Stimulated activated CD4-positive, alpha-beta T cell treated with anti-CD3 and anti-CD28 coated beads, Interleukin-1b, Interleukin-23, amount 100 ng/mL, for 1 hour (primary cell): ENCODE measurements around the gene MYL10.
"Not testable (repeated sequence)": the region's sequence is repeated elsewhere in the genome, so short reads cannot be mapped to it uniquely, and the experiment has no call there.

ENCODE experiments used
- DNase-seq, 2 donors: peaks; one replicate each; pipeline ENCODE4 v3.0.0-alpha.2; 2020; ENCODE audit warnings: low read depth in 2 of 2

MYL10 gene

GRCh38 chr7:101651112-101651511 lies 22.0 kb upstream of the MYL10 start:
- no peak for DNase-seq

- no peak for DNase-seq
Observed at GRCh38 chr7:101650579-101651081, 21.5 kb upstream of the MYL10 start.

DNA sequence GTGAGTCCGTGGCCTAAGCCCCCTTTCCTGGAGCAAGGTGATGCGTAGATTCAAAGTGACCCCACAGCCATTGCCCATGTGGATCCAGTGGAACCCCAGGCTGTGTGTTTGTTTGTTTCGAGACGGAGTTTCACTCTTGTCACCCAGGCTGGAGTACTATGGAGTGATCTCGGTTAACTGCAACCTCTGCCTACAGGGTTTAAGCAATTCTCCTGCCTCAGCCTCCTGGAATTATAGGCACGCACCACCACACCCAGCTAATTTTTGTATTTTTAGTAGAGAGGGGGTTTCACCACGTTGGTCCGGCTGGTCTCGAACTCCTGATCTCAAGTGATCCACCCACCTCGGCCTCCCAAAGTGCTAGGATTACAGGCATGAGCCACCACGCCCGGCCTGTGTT lies 18.8 kb upstream of the MYL10 start:
- not testable (repeated sequence) for DNase-seq

DNA sequence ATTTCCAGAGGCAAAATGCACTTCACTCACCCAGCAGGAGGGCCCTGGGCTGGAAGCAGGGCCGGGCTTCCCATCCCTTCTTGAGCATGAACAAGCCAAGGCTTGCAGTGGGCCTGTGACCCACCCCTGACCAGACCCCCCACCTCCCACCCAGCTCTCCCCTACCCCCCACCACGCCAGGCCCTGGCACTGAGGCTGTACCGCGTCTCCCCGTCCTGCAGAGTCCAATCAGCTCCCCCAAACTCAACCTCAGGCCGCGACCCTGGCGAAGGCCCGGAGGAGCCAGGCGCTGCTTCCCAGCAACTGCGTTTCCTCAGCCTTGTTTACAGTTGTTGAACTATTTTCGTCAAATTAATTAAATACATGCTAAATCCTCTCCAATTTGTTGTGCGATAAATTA lies 16.9 kb upstream of the MYL10 start:
- DNase-seq: no peak

DNA sequence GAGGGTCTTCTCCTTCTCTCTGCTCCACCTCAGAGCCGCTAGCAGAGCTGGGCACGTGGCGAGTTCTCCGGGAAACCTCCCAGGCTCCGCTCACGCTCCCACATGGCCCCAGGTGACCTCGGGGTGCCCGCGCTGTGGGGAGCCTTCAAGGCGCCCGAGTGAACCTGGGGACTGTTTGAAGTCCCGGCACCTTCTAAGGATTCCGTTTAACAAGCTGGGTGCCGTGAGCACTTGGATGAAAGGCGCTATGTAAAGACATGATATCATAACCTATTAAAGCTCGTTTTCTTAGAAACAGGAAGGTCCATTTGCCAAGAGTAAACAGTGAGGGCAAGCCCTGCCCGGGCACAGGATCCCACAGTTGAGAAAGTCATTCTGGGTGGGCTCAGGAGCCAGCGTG lies 15.8 kb upstream of the MYL10 start:
- DNase-seq: no peak

DNA sequence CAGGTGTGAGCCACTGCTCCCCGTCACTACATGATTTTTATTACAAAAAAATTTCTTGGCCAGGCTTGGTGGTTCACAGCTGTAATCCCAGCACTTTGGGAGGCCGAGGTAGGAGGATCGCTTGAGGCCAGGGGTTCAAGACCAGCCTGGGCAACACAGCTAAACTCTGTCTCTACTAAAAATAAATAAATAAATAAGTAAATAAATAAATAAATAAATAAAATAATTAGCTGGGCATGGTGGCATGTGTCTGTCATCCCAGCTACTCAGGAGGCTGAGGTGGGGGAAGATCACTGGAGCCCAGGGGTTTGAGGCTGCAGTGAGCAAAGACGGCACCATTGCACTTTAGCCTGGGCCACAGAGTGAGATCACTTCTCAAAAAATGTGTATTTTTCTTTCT lies 10.0 kb upstream of the MYL10 start:
- DNase-seq: not testable (repeated sequence)

GRCh38 chr7:101636822-101637623 lies 7.9 kb upstream of the MYL10 start:
- DNase-seq: no peak

GRCh38 chr7:101635484-101635883 lies 6.4 kb upstream of the MYL10 start:
- DNase-seq: no peak

DNA sequence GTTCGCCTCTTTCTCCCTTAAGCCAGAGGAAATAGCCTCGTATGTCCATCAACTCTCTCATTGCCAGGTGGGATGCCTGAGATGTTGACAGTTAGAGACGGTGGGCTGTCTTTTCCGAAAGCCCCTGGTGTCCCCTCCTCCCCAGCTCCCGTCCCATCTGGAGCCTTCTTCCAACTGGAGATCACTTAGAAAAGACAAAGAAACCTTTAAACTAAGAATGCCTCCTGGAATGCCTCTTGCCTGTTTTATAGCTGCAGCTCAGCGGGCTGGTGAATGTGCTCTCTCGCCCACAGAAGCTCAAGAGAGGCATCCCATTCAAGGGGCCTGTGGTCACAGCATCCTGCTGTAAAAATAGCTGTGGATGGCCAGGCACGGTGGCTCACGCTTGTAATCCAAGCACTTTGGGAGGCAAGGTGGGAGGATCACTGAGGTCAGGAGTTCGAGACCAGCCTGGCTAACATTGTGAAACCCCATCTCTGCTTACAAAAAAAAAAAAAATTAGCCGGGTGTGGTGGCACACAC lies 5.2 kb upstream of the MYL10 start:
- DNase-seq: no peak

DNA sequence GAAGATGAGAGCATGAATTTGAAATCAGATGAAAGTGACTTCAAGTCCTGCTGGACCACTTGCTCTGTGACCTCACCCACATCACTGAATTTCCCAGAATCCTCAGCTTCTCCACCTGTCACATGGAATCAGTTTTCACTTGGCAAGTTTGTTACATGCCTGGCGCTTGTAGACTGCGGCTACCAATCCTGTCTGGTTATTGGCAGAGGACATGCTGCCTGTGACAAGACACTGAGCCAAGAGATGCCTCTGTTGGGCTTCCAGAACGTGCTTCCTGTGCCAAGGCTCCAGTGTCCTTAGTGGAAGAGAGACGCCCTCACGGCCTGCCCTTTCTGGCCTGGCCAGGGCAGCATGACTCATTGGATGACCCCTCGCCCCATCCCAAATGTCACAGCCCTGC lies 4.4 kb upstream of the MYL10 start:
- no peak for DNase-seq

DNA sequence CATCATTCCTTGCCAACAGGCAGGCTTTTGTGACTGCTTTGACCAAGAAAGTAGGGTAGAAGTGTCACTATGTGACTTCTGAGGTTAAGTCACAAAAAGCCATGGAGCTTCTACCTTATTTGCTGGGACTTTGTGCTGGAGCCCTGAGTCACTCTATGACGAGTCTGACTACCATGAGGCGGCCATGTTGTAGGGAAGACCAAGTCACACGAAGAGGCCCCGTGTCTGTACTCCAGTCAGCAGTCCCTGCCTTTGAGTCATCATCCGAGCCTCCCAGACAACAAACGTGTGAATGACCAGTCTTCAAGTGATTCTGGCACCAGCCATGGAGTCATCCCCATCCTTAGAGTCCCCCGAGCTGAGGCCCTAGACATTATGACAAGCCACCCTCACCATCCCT lies 3.5 kb upstream of the MYL10 start:
- no peak for DNase-seq

DNA sequence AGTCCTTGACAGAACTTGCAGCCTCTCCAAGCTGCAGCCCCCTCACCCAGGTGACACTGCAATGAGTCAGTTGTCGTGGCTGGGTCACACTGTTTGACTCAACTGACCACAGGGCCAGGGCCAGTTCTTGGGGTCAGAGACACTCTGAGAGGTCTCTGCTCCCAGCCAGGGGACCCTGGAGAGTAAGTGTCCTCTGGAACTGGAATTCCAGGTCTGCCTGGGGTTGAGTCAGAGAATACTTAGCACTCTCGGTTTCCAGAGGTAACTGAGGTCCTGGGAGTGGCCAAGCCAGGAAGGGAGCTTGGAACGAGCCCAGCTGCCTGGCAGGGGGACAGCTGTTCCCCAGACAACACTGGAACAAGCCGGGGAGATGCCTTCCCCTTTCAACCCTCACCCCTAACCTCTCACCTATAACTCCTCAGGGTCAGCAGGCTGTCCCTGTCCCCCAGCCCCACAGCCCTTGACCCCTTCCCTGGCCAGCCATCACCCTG lies 2.2 kb upstream of the MYL10 start:
- no peak for DNase-seq

GRCh38 chr7:101630591-101630990 lies 1.5 kb upstream of the MYL10 start:
- DNase-seq: no peak

GRCh38 chr7:101628522-101628921 lies 574 bp downstream of the MYL10 start:
- no peak for DNase-seq

- no peak for DNase-seq
Observed at GRCh38 chr7:101626758-101627157, 2.3 kb downstream of the MYL10 start.

GRCh38 chr7:101626069-101626671 lies 2.9 kb downstream of the MYL10 start:
- DNase-seq: no peak

DNA sequence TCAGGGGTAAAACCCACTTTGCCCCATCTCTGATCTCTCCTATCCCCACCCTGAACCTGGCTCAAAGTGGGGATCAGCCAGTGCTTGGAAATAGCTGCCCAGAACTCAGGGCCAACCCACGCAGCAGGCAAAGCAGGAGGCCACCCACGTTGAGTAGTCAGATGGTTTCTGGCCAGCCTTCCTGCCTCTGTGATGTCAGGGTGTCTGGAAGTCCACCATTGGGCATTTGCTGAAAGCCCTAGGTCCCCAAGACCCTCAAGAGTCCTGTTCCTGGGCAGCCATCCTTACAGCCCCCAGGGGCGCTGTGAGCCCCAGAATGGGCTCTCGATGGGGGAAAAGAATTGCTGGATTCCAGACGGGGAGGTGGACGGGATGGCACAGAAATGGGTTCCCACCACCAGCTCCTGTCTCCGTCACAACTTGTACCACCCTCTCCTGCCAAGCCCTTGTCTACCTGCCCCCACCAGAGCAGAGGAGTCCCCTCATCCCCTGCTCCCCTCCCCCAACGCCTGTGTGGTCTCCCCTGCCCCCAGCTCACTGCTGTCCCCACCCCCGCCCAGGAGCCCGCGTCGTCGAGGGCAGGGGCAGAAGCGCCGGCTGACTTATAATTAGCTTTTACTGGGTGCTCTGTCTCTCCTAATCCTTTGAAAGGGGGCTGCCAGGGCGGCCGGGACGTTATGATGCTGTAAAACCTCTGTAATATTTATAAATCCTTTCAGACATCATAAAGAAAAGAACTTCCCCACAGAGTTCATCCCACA lies 3.9 kb downstream of the MYL10 start:
- DNase-seq: no peak

DNA sequence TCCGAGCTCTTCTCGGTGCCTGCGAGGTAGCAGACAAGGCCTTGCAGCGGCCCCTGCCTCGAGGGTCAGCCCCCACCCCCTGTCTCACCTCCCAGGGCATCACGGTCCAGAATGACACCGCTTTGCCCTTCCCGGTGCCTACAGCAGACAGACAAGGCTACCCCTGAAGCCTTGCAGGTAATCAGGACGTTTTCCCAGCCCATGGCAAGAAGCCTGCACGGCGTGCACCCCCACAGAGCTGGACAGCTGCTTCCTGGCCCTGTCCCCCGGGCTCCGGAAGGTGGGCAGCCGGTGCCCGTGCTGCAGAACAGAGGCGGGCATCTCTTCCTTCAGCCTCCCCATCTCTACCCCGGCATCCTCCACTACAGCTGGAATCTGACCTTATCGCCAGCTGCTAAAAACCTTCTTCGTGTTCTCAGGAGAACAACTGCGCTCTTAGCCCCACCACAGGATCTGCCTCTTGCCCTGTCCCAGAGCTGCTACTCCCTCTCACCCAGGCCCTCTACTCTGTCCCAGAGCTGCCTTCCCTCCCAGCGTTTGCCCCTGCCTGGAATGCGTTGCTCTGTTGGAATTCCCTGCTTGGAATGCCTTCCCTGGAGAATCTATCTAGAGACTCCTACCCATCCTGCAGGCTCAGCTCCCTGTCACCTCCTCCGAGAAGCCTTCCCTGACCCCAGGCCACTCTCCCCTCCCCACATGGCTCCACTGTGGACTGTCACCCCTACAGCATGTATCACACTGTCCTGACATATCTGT lies 4.7 kb downstream of the MYL10 start:
- no peak for DNase-seq

- DNase-seq: no peak
Observed at GRCh38 chr7:101622609-101623173, 6.4 kb downstream of the MYL10 start.

GRCh38 chr7:101620991-101621390 lies 8.1 kb downstream of the MYL10 start:
- no peak for DNase-seq

- no peak for DNase-seq
Observed at GRCh38 chr7:101620395-101620794, 8.7 kb downstream of the MYL10 start.
